Stimulated activated CD8-positive, alpha-beta memory T cell treated with anti-CD3 and anti-CD28 coated beads, Interleukin-2, amount 100 ng/mL, for 1 hour (primary cell): ENCODE results near the gene C8B.

Source experiments
- DNase-seq, 2 donors: peaks; one replicate each; pipeline ENCODE4 v3.0.0-alpha.2; 2020; ENCODE audit warnings: low read depth in 2 of 2

The C8B gene

DNA sequence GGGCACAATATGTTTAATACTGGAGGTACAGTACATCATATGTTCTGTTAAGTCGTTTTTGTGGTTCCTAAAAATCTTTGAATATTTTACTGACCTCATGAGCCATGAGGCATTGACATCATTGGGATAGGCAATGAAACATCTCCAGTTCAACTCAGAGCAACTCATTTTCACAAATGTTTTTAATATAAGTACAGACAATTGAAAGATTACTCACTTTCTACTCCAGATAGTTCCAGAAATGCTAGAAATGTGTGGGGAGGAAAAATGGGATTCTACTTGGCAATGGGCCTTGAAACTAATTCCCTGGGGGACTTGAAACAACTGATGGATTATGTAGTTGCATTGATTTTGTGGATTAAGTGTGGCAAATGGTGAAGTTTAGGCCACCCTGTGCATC, 7.2 kb upstream of the C8B start:
- DNase-seq: no peak

DNA sequence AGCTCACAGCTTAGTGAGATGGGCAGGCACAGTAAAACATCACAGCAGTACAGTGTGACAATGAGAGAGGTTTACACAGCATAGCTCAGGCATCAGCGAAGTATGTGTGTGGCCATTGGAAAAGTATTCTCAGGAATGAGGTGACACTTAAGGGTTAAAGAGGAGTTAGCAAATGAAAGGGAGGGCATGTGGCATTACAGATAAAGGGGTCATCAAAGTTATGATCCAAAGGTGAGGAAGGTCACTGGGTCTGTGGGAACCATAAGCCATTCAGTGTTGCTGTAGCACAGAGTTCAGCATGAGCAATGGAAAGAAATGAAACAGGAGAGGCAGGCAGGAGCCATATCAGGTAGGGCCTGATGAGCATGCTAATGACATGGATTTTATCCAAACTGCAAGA, 4.5 kb upstream of the C8B start:
- DNase-seq: no peak

DNA sequence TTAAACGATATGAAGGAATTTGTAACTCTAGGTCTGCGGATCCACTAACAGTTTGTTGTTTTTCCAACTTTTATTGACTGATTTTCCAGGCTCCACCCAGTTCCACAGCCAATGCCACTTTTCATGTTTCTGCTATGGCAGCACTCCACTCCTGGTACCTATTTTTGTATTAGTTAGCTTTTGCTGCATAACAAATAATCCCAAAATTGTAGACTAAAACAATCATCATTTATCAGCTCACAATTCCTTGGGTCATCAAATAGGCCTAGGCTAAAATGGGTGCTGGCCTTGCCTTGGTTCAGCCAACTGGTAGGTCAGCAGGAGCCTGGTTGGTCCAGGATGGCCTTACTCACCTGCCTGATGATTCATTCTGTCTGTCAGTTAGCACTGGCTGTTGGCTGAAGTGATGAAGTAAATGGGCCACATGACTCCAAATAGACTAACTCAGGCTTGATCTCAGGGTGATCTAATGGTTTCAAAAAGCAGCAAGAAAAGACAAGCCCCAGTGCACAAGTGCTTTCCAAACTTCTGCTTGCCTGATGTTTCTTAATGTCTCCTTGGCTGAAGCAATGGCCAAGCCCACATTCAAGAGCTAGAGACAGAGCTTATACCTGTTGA, 3.2 kb upstream of the C8B start:
- DNase-seq: no peak

DNA sequence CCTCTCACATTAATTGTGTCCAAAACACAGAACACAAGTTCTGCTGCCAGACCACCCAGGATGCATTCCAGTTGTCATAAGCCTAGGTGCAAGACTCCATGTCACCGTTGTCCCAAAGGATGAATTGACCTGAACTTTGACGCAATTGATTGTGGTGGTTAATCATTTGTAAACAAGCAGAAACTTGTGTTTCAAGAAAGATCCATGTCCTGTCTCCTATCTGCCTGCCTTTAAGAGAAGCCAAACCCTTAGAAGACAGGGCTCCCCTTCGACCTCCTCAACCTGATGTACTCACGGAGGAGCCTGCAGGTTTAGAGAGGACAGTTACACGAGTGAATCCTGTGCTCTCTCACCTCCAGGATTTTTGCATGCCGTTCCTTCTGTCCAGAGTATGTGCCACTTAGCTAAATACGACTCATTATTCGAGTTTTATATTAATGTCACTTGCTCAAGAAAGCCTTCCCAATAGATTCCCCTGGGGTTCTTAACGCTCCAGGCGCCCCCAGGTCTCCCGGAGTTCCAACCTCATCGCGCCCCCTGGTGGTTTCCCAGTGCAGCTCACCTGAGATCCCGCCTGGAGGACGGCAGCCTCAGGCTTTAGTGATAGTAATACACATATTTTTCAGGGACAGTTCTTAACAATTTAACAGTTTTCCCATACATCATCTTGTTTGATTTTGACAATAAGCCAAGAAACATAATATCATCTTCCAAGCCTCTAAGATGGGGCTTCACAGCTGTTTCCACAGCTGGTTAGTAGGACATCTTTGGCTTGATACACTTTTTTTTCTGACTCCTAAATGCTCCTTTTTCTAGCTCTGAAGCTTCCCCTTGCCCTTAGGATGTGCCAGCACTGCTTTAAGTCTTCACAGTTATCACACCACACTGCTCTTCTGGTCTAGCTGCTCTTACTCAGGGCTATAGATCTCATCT, 2.4 kb upstream of the C8B start:
- no peak for DNase-seq

DNA sequence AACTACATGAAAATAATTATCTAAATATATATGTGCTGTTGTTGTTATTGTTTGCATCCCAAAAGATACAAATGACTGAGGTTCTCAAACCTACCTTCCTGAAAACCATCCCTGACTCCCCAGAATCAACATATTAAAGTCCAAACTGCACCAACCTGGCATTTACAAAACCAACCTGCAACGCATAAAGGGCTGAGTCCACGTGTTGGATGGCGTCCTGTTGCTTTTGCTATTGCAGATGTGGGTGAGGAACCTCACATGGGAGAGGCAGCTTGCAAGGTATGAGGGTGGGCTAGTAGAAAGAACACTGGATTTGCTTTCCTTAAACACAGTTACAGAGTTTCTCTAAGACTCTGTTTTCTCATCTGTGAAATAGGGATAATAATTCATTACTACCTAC, 1.5 kb upstream of the C8B start:
- no peak for DNase-seq

DNA sequence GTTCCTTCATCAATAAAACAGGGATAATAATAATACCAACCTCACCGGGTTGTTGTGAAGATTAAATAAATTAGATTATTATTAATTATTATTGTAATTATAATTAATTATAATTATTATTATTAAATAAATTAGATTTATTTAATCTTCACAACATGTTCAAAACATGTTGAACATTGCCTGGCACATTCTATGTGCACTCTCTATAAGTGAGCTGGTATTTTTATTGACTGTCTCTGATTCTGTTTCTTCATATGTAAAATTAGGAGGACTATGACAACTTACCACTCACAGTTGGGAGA, 834 bp upstream of the C8B start:
- no peak for DNase-seq

DNA sequence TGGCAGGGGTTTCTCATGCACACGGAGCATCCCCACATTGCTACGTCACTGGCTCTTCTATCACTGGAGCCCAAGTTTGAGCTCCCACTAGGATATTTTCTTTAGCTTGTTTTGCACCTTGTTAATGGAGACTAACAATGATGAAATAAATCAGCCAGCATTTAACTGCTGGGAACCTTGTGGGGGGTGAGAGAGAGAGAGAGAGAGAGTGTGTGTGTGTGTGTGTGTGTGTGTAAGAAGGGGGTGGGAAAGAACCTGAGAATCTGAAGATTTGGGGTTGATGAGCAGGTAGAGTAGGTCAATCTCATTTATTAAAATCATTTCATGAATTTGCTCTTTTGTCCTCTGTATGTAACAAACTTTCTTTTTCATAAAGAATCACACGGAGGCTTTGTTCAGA, 624 bp downstream of the C8B start:
- DNase-seq: no peak

DNA sequence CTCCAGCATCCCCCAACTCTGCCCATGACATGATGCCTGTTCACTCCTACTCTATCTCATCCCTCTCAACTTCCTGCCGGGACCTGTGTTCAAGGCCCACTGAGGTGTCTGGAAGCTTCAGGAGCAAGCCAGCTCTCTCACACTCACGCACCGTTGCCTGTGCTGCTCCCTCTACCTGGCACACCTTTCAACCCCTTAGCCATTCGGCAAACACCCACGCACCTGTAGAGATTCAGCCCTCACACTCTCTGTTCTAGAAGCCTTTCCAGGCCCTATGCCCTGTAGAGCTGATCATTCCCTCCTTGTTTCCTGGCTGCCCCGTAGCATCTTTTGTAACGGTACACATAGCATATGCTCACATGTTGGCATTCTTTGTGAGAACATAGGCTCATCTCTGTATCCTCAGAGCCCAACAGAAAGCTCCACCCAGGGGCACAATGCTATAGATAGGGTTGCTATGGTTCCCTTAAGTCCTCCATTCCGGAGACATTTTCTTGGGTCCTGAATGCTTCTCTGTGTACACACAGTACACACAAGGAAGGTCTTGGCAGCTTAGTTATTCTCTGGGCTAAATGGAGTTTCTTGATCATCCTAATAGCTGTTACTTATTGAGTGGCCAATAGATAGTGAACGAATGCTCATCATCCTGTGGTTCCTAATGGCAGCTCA, 1.3 kb downstream of the C8B start:
- DNase-seq: no peak

DNA sequence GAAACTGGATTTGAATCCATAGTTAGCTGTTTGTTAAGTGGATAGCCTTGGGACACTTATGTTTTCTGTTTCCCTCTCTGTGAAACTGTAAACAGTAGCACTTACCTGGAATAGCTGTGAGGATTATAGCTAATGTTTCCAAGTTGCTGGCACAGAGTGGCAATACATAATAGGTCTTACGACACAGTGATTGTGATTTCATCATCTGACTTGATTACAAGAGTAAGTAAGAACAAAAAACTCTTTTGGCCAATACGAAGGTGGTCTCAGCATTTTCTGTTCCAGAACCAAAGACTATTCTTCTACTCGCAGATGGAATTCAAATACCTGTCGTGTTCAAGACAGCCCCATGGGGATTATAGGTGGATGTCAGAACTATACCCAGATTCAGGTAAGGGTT, 2.1 kb downstream of the C8B start:
- no peak for DNase-seq

DNA sequence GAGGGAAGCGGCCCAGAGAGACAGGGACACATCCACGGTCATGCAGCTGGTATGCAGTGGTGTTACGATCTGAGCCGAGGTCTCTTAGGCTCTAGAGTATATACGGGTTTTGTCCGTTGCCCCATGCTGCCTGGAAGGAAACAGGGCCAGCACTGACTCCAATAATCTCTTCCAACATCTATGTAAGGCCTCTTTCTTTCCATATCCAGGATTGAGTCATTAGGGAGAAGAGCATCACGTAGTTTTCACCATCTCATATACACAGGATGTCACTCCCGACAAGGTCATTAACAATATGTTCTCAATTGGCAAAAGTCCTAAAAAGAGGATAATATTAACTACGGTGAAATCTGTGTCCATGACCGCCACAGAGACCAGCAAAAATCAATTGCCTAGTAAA, 4.4 kb downstream of the C8B start:
- no peak for DNase-seq

DNA sequence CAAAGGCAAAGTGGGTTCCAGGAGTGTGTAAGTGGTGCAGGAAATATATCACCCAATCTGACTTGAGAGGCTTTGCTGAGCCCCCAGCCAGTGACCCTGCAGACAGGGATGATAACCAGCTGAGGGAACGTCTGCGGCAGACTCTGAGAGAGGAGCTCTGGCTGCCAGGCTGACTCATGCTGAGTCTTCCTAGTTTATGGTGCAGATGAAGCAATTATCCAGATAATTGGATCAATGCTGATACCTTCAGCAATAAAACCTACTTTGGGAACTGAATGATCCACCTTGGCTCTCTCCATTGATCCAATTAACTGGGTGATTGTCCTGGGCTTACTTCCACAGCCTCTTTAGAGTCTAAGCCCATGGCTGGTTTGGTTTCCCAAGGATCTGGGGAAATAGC, 7.3 kb downstream of the C8B start:
- DNase-seq: no peak

DNA sequence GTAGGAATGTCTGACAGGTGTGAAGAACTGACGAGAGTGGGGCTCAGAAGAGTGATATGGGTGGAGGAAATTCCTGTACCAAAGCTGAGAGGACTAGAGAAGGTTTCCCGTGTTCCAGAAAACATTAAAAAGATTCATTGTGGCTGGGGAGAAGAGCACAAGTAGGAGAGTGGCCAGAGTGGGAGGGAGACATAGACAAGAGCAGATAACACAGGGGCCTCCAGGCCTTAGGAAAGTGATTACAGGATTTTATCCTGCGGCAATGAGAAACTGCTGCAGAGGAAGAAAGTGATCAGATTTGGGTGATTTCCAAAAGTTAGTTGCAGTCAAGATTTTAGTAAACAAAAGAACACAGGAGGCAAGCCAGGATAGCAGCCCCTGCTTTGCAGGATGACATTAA, 7.9 kb downstream of the C8B start:
- no peak for DNase-seq

DNA sequence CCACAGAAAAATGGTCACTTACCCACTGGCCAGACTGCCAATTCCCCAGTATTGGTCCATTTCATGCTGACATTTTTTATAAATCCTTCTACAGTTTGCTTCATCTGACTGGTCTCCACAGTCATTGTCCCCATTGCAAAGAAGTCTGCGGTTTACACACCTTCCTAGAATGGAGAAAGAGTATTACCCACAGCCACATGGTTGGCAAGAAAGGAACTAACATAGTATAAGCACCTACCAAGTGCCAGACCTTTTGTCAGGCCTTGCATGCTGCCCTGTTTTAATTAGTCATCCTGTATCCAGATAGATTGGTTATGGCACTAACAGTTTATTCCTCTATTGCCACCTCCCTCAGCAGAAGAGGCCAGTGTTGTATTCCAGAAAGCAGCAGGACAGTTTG, 11.2 kb downstream of the C8B start:
- no peak for DNase-seq

DNA sequence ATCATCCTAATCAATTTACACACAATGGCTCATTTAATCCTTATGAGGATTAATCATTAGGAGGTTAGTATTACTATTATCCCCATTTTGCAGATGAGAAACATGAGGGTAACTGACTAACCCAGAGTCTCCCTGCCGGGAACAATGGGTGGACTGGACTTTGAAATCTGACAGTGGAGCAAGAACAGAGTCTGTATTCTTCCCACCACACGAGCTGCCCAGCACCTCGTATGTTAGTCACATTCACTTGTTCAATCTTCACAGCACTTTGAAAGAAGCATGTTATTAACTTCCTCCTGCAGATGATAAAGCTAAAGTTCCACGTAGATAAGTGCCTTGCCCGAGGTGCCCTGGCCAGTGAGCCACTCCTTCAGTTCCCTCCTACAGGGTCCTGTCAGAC, 12.4 kb downstream of the C8B start:
- DNase-seq: no peak

DNA sequence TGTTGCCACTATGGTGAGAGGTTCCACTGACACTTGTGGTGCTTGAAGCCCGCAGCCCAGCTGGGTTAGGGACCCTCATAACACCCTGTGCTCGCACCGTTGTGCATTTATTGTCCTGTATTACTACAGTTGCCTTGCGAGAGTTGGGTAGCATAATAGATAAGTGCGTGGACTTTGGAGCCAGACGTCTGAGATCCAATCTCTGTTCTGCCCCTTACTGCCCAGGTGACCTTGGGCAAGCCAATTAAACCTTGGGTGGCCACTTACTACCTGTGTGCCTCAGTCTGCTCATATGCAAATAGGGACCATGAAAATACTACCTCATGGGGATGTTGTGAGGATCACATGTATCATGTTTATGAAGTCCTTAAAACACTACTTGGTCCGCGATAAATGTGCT, 13.3 kb downstream of the C8B start:
- no peak for DNase-seq

DNA sequence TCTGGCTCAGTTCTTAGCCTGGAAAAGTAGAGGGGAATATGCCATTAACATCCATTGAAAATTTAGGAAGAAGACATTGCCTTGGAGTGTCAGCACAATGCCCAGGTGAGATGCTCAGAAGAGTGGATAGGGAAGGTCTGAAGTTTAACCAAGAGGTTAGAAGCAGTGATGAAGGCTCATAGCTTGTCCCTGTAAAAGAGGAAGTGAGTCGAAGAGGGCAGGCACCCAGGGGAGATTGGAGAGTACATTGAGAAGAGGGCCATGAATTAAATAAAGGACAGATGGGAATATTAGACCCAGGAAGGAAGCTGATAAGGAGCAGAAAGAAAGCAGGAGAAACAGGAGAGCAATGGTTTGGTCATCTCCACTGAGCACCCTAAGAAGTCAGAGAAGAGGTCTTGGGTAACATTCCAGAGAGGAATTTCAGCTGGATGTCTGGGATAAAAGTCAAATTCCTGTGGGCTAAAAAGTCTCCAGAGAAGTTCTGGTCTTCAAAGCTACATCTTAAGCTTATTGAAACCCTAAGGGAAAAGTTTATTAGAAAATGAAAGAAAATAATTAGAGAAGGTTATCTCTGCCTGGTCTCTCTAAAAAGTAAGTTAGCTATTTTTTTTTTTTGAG, 17.3 kb downstream of the C8B start:
- DNase-seq: no peak

DNA sequence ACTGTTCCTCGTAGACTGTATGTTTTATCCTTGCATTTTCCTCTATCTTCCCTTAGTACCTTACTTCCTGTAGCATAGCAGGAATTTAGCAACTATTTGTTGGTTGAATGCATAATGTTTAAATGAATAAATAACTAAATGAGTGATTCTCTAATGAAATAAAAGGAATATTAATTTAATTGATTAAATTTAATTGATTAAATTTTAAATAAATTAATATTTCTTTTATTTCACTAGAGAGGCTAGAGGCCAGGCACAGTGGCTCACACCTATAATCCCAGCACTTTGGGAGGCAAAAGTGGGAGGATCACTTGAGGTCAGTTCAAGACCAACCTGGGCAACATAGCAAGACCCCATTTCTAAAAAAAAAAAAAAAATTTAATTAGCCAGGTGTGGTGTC, 25.8 kb downstream of the C8B start:
- DNase-seq: no peak

DNA sequence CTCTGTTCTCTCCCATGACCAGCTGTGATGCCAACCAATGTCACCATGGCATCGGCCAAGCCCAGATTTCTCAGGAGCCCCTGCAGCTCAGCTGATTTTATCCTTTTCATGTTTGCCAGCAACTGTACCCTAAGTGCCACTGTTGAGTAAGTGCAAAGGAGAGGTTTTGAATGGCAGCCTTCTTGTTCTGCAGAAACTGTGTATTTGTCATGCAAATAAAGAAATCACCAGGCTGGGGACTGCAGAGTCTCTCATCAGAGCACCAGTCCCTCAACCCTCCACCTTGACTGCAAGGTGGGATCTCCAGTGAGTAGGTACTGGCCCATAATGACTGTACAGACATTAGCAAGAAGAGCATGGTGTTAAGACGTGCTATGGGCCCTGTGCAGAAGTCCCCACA, 26.6 kb downstream of the C8B start:
- no peak for DNase-seq

DNA sequence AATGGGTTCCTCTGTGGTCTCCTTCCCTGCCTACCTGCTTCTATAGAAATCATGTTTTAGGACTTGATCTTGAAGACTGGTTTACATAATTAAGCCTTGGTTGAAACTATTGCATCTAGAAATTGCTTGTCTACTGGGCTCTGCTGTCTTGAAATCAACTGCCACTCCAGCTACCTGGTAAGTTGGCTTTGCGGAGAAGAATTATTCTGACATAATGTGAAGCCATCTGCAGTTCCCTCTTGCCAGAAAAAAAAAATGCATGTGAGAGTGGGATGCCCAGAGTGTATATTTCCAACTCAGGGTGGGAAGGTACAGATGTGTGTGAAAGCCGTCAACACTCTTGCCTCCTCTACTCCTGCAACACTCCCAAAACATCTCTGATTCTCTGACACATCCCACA, 27.2 kb downstream of the C8B start:
- DNase-seq: no peak

DNA sequence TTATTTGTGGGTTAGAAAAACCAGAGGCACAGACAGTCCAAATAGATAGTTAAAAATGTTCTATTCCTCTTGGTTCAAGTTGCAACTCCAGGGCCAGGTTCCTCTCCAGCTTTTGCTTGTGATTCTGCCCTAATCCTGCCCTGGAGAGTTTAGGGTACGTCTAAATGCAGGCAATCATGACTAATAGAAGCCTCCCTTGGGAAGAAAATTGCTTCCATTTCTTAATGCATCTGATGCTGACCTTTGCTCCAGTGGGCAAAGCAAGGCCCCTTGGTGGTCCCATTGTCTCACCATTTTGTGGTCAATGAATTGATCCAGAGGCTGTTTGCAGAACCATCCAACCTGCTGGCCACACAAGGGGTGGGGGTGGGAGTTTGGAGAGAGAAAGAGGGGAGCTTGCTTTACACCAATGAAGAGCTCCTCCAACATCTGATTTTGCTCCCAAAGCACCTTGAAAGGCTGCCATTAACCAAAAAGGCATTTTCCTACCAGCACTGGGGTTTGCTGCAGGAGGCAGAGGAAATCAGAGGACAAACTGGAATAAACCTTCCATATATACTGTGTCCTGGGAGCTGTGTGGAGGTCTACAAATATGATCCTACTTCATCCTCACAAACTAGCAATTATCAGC, 31.3 kb downstream of the C8B start:
- no peak for DNase-seq

DNA sequence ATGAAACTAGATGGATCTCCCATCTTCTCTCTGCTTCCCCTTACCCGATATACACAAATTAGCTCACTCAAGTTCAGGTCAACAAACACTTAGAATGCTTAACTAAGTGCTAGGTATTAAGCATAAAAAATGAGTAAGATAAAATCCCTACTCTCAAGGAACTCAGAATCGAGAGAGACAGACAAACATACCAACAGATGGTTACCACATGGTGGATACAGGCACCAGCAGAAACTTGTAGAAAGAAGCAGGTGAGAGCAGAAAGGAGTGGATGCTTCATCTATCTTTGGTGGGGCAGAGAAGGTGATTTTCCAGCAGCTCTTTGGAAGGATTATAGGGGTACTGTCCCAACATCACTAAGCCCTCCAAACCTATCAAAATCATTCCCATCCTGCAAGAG, 32.2 kb downstream of the C8B start:
- no peak for DNase-seq

DNA sequence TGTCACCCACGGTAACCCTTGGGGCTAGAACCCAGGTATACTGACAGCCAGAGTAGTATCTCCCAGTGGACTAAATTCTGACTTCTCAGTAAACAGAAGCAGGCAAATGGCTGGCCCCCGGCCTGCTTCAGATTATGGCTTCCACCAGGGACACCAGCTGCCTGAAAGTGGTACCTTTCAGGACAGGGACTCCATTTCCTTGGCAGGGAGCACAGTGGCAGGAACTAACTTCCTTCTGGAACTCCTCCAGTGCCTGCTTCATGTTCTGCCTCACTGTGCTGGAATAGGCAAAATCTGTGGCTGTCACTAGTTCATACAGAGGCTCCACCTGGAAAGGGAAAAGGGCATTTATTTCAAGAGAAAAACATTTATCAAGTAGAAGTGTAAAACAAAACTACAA, 32.7 kb downstream of the C8B start:
- no peak for DNase-seq
